HG03521 (cell line): Measurements from ENCODE around the gene ERC2.

Source experiments
- ATAC-seq: cut with Tn5 transposase; IDR thresholded peaks from one replicate; pipeline ENCODE4 v1.9.1; 2021; ENCODE audit warnings: mild to moderate bottlenecking, moderate library complexity; ENCODE audit not compliant: unreplicated experiment

ERC2 gene

GRCh38 chr3:56370991-56371775, 97.1 kb downstream of the ERC2 start:
- ATAC-seq: no peak

DNA sequence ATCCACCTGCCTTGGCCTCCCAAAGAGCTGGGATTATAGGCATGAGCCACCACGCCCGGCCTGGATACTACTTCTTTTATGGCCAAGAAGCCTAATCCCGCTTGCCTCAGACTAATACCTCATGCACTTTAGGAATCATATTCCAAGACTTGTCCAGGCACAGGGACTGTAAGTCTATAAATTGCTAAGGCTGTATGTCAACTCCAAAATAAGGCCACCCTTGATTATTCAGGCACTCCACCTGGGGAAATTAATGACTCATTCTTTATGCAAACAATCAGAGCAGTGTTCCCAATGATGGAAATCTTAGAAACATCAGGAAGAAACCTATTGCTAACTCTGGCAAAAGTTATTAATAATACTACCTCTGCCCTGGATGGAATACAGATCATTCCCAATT, 98.4 kb downstream of the ERC2 start:
- ATAC-seq: no peak

DNA sequence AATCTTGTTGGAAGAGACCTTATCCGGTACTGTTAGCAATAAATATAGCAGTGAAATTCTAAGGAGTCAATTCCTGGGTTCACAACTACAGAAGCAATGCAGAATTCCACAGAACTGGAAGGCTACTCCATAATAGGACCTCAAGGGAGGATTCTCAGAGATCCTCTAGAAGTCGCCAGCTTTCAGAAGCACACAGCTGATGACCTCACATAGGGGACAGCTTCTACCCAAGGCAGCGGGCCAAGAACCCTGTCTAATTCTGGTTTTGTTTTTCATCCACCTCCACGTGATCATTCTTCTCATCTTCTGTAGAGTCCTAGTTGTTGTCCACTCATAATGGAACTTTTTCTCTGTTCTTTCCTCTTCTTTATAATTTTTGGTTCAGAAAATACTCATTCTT, 99.4 kb downstream of the ERC2 start:
- ATAC-seq: no peak

DNA sequence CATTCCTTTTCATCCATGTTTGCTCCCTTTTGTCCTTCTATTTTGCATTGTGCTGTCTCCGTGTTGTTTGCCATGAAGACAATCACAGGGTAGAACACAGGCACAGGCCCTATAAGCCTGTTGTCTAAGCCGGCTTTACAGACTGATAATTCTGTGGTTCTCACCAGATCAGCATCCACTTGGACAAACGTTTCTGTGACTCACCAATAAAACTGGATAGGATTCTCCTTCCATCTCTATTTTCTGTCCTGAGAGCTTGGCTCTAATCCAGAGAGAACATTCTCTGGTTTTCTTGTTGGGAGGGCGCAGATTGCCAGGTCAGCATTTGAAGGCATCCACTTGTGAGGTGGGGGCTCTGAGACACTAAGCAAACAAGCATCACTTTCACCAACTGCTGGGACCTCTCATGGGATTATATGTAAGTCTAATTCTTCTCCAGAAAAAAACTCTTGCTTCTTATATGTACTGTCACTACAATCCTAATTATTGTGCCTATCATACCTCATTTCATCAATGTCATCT, 101.6 kb downstream of the ERC2 start:
- no peak for ATAC-seq

DNA sequence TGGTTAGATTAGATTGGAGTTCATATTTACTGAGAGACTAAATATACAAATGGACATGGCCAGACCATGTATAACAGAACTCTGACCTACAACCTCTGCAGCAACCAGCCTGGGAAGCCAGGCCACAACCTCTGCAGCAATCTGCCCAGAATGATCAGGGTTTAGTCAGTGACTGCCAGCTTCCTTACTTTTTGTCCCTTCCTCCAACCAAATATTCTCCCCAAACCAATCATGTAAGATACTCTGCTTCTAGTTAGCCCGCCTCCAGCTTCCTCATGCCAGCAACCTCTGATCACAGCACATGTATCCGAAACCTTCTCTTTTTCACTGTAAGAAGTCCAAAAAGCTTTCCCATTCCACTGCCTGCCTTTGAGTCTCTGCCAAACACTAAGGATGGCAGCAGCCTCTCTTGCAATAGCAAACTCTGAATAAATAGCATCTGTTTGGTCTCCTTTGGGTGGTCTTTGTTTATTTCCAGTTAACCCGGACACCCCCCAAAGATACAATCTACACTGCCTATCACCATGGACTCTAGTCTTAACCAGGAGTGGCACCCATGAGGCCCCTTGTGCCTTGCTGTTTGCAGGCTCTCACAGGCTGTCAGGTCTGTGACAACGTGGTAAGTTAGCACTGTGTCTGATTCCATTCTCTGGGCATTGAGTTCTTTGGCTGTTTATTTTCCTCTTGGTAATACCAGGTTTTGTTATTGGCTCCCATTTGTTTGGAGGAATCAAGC, 102.2 kb downstream of the ERC2 start:
- ATAC-seq: no peak

- ATAC-seq: no peak
These were observed 103.6 kb downstream of the ERC2 start for GRCh38 chr3:56364665-56365064.

DNA sequence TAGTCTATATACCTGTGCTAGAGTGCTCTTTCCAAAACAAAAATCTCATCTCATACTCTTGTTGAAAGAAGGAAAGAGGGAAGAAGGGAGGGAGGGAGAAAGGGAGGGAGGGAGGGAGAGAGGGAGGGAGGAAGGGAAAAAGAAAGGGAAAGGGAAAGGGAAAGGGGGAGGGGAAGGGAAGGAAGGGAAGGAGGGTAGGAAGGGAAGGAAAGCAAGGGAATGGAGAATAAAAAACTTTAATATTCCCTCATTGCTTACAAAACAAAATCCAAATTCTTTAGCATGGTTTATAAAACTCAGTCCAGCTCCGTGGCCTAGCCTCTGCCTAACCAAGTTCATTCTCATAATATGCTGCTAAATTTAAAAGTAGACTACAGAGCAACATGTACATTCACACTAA, 104.5 kb downstream of the ERC2 start:
- no peak for ATAC-seq

DNA sequence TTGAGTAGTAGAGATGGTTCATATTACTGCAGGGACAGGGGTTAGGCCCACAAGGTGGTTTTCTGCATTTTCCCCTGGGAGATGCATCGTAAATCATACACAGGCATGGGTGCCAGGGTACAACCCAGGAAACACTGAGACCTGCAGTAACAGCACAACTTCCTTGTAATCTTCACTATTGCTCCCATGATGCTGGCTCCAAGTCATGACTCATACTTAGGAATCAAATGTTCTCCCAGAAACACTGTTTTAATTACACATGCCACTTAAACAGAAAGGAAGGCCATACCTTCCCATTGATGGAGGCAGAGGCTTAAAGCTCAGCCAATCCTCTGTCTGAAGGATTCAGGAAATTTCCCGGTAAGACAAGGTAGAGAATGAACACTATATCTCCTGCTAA, 106.5 kb downstream of the ERC2 start:
- ATAC-seq: no peak

- ATAC-seq: no peak
These were observed 111.0 kb downstream of the ERC2 start for GRCh38 chr3:56357266-56357665.

DNA sequence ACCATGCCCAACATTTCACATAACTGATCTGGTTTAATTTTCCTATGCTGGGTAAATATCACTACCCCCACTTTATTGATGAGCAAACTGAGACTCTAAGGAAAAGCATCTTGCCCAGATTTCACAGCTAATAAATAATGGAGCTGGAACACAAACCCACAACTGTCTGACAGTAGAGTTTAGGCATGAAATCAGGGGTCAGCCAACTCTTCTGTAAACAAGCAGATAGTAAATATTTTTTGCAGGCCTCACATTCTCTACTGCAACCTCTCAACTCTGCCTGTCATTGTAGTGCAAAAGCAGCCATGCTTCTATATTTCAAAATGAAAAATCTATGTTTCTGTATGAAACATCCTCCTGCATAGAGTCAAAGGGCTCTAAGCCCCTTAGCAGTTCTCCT, 111.5 kb downstream of the ERC2 start:
- no peak for ATAC-seq

DNA sequence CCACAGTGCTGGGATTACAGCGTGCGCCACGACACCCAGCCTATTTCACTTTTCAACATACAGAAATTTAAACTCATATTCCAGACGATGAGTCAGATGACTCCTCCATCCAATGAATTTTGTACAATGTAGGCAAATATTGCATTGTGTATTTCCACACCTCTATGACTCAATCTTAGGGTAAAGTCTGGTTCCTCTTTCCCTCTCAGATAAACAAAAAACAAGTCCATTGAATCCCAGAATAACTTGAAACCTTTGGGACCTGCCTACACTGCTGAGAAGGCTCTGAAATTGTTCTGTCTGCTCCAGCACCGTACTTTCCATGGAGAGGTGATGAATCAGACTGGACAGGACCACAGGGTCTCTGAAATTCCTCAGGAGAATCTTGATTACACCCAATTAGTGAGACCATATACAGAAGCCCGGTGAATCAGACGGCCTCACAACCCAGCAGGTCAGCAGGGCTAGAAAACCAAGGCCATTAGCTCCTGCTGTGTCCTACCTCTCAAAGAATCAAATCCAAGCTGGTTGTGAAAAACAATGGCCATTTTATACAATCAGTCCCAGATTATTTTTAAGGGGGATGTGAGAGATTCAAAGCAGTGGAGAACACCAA, 112.6 kb downstream of the ERC2 start:
- ATAC-seq: no peak

DNA sequence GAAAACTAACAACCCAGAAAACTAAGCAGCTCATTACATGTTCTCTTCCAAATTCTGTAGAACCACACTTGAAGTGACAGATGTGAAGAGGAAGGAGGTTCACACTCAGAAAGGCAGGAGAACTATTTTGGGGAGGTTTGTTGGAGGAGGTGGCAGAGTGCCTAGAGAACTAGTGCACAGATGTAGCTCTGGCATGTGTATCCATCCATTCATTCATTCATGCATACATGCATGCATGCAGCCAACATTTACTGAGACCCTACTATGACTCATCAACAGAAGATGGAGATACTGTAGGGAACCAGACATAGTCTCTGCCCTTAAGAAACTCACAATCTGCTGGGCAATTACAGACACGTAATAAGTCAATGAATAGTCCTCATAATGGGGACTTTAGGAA, 116.7 kb downstream of the ERC2 start:
- no peak for ATAC-seq

- ATAC-seq: no peak
These were observed 120.9 kb downstream of the ERC2 start for GRCh38 chr3:56347219-56347871.

DNA sequence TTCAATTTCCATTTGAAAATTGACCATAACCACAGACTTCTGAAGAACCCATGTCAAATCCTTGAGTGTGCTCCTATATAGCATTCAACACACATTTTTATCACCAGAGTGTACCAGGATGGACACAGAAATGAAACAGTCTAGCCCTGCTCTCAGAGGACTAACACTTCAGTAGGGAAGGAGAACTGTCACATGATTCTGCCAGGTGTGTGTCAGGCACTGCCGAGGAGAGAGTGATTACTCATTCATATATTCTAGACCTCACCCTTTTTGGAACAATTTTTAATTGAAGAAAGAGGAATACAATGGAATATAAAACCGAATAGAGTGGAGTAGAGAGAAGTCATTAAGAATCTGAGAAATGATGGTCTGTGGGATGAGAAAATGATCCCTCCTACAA, 125.8 kb downstream of the ERC2 start:
- ATAC-seq: no peak

GRCh38 chr3:56339671-56340070, 128.6 kb downstream of the ERC2 start:
- ATAC-seq: no peak

- no peak for ATAC-seq
These were observed 129.0 kb downstream of the ERC2 start for GRCh38 chr3:56339244-56339643.

DNA sequence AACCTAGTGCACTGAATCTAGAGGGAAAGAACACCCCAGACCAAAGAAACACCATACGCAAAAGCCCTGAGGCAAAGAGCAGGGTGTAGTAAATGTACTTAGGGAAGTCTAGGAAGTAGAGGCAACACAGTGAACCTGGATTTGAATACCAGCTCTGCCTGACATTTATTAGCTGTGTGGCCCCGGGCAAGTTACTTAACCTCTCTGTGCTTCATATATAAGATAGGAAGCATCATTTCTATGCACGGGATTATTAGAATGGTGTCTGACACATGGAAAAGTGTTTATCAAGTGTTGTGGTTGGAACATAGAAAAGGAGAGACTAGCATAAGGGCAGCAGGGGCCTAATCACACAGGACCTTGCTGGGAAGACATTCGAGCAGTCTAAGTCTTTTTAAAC, 132.2 kb downstream of the ERC2 start:
- no peak for ATAC-seq

- no peak for ATAC-seq
These were observed 143.8 kb downstream of the ERC2 start for GRCh38 chr3:56324473-56324872.

DNA sequence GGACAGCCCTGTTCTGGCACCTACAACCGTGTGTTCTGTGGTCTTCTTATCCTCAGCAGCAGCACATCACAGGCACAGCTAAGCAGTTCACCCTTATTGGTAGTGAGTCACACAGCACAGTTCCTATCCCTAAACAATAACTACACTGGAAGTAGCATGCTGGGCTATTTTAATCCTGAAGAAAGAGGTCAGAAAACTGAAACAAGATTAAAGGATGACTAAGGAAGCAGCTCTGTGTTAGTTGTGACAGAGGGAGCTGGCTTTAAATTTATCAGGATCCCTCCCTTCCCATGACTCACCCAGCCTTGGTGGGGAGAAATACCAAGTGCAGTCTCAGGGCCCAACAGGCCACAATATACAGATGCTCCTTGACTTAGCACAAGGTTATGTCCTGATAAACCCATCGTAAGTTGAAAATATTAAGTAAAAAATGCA, 144.3 kb downstream of the ERC2 start:
- no peak for ATAC-seq

DNA sequence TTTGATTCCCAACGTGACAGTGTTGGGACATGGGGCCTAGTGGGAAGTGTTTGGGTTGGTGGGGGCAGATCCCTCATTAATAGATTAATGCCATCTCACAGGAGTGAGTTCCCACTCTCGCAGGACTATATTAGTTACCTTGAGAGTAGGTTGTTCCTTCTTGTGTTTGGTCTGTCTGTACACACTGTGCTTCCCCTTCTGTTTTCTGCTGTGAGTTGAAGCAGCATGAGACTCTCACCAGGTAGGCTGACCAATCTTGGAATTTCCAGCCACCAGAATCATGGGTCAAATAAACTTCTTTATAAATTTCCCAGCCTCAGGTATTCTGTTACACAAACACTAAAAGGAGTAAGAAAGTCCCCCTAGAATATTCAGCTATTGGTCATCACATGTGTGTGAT, 145.4 kb downstream of the ERC2 start:
- no peak for ATAC-seq

DNA sequence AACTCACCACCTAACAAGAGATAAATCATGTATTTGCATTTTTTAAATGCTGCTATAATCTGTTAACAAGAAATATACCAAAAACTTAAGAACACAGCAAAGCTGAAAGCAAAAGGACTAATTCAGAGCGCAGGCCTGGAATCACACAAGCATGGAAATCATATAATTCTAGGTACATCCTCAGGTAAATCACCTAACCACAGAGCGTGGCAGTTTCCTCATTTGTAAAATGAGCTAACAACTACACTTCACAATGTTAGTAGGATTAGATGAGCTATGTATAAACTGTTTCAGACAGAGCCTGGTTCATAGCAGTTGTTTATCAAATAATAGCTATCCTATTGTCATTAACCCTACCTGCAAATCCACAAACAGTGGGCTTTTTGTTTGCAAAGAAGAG, 146.4 kb downstream of the ERC2 start:
- ATAC-seq: no peak
